HG03066 (cell line): ENCODE data around the gene CDH13.

Experiments
- ATAC-seq: cut with Tn5 transposase; IDR thresholded peaks from one replicate; pipeline ENCODE4 v1.9.1; 2021; ENCODE audit warnings: low read depth; ENCODE audit not compliant: unreplicated experiment

The CDH13 gene

GRCh38 chr16:82732461-82732860 is 105.7 kb downstream of the CDH13 start:
- ATAC-seq, result no peak

DNA sequence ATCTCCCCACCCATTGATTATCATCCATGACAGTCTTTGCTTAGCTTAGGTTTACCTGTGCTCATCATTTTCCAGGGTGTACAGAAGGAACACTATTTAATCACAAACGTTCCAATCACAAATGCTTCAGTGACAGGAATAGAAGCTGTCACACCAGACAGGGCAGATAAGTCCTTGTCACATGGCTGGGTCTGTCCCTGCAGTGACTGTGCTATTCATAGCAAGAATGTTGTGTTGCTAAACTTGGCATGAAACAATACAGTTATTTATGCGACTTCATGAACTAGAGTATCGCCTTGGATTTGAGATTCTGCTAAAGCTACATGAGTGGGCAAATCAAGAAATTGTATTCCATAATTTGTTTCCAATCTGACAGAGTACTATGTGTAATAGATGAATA is 108.4 kb downstream of the CDH13 start:
- no peak for ATAC-seq

DNA sequence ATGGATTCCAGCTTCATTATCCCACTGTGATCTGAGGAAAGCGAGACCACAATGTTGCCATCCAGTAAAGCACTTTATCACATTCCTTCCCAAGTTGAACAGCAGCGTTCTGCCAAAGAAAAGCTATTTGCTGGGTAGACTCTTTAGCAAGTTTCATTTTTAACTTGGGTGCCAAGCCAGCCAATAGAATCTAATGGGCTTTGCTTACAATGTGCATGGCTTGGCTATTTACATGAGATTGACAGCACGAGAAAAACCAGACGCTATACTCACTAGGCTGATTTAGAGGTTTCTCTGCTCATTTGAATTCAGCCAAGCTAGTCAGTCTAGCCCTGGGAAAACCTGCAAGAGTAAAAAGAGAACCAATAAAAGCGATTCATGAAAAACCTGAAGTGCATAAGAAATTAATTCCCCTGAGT is 108.9 kb downstream of the CDH13 start:
- ATAC-seq, result no peak

- no peak for ATAC-seq
These were observed 109.5 kb downstream of the CDH13 start for GRCh38 chr16:82736224-82736623.

DNA sequence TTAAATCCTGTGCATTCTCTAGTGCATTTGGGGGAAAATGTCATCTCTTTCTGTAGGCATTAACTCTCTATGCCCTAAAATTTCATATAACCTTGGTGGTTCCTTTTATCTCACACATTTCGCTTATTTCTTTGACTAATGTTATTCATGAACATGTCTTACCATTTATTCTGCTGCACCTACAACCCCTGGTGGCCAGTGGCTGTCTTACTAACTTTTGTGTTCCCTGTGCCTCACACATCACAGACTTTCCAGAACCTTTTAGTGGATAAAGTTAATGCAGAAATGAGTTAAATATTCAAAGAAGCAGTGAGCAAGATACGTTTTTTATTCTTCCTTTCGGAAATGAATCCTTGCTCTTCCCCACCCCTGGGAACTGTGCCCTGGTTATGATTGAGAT is 111.9 kb downstream of the CDH13 start:
- ATAC-seq, result no peak

GRCh38 chr16:82741073-82741615 is 114.4 kb downstream of the CDH13 start:
- no peak for ATAC-seq

DNA sequence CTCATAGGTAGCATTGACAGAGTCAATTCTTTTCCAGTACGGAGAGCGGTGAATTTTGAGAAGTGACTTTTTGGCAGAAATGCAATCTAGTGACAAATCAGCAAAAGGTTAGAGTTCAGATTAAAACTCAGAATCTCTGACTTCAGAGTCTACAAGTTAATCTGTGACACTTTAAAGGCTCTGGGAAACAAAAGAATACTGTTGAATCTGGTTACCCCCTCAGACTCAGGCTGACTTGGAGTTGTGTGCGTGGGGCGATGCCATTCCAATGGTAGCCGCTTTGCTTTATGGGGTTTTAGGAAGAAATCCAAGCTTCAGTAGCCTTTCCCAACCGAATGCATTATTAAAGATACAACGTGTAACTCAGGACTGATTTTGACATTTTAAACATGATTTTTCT is 118.2 kb downstream of the CDH13 start:
- ATAC-seq, result no peak

DNA sequence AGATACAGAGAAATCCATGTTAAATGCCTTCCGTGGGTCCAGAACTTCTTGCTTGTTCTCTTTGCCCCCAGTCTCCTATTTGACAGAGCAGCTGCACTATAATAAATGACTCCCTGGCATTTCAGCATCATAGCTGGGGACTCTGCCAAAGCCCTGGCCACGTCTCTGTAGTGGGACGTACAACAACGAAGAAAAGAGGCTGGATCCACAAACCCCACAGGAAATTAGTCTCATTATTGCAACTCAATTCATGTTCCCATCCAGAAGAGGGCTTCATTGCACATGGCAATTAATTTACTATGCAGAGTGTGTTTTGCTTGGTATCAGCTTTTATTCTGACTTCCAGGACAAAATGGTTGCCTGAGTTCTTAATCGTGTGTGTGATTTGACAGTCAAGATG is 121.3 kb downstream of the CDH13 start:
- no peak for ATAC-seq

DNA sequence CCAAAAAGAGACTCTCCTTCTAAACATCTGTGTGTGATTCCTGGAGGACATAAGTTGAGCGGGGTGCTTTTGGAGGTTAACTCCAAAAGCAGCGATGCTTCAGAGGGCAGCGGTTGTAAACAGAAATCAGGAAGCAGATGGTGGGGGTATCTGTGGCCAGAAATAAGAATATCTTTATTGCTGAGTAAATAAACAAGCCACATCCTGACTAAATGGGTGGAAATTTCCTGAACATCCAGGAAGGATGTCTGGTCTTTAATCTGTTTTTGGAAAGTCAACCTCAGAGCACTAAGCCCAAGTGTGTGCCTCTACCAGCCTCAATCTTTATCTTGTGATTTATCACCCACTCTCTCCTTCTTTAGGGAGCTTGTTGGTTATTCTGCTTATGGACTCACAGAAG is 123.3 kb downstream of the CDH13 start:
- no peak for ATAC-seq

- no peak for ATAC-seq
These were observed 124.3 kb downstream of the CDH13 start for GRCh38 chr16:82751020-82751419.

DNA sequence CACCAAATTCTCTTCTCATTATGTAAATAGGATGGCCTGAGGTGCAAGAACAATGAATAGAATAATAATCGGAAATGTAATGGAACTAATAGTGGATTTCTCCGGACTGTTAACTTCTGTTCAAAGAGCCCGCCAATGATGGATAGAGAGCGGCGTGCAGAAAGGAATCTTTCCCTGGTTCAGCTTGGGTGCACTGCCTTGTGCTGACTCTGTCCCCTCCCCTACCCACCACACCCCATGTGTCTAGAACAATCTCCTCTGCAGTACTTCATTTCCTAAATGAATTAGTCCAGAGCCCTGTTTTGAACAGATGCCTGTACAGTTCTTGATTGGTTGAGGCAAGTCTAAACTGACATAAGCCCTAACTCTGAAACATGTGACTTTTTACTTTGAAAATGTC is 125.4 kb downstream of the CDH13 start:
- no peak for ATAC-seq

GRCh38 chr16:82753821-82754220 is 127.1 kb downstream of the CDH13 start:
- ATAC-seq, result no peak

DNA sequence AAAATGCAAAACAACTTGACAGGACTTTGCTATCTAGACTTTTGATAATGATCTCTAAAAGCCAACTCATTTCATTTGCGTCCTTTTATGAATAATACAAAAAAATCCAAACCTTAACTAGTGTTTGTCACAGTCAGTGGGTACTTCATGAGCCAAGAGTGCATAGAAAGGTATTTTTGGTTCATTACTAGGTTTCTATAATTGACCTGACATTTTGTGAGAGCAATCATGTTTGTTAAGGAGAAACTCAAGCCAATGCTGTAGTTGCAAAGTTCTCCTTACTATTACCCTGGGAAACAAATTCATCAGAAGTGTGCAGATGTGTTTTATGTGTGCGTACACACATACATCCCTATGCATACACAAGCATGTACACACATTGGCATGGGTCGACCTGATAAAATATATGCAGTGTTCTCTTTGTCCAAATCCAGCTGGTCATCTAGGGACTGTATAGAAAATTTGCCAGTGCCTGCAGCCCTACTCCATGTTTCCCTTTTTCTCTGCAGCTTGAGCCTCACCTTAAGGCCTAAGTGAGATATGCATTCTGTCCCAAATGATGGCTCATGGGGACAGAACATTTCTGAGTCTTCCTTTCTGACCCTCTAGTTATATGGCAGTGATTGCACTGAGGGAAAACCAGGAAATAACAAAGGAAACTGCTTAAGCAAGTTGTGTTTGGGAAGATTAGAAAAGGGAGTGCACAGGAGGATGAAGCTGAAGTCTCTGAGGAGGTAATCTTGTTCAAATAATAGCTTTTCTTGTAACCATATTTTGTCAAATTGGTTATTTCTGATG is 128.1 kb downstream of the CDH13 start:
- no peak for ATAC-seq

- no peak for ATAC-seq
These were observed 129.0 kb downstream of the CDH13 start for GRCh38 chr16:82755570-82756282.

DNA sequence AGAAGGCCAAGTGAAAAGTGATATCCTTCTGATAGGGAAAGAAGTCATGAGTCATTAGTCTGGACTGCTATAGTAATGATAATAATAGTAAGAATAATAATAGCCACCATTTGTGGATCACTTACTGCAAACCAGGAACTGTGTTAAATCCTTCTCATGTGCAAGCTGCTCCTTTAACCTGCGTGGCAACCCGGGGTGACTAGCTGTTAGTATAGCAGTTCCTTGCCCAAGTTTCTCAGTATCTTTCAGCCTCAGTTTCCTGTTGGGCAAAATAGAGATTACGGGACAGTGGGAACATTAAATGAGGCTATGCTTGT is 129.5 kb downstream of the CDH13 start:
- ATAC-seq, result no peak

GRCh38 chr16:82758406-82758805 is 131.6 kb downstream of the CDH13 start:
- ATAC-seq, result no peak

DNA sequence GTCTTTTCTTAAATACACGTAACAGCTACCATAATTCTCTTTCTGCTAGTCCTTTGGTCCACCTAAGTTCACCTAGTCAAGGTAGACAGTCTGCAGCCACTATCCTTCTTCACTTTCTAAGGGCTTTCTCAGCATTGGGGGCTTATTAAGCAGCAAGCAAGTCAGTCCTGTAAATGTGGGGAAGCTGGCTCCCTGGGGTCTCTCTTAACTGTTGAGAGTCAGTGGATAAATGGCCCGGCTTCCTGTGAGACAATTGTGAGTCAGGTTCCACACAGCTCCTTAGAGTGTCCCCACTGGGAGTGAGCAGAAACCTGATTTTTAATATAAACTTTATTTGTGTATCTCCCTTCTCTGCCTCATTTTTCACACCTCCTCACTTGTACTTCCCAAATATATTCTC is 132.1 kb downstream of the CDH13 start:
- no peak for ATAC-seq

DNA sequence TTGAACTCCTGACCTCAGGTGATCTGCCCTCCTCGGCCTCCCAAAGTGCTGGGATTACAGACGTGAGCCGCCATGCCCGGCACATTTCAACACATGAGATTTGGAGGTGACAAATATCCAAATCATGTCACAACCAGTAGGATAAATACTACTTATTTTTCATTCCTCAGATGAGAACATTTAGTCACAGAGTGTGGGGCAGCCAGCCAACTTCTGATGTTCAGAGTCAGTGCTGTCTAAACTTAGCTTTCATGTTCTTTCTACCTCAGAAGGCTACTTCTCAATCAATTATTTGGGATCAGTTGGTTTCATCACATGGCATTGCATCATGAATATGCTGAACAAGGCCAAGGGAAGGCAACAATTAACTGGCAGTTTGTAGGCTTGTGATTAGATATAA is 134.5 kb downstream of the CDH13 start:
- ATAC-seq, result no peak

DNA sequence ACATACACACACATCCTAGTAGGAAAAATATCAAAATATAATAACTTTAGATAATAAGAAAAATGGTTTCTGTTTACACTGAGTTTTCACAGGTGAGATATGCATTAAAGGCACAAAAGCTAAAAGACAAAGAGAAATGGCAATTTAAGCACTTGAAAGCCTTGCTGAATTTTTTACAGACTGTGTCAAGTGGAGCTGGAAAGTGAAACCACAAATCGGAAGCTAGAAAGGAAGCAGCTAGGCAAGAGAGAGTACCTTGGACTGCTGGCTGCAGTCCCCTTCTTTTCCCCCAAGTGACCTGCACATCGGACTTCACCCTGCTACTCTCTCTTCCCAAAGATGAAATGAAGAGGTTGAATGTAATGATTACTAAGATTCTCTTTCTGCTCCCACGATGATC is 135.1 kb downstream of the CDH13 start:
- no peak for ATAC-seq

DNA sequence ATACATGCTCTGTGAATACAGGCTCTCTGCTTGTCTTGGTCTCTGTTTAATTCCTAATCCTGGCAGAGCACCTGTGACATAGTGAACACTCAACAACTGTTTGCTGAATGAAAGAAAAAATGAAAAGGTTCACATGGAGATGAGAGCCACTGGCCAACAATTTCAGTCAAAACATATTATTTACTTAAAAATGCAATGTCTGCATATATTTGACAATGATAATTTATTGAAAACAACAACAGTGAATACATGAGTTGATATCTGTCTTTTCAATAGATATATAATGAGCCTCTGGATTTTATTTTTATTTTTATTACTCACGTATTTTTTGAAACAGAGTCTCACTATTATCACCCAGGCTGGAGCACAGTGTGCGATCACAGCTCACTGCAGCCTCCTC is 136.6 kb downstream of the CDH13 start:
- ATAC-seq, result no peak

DNA sequence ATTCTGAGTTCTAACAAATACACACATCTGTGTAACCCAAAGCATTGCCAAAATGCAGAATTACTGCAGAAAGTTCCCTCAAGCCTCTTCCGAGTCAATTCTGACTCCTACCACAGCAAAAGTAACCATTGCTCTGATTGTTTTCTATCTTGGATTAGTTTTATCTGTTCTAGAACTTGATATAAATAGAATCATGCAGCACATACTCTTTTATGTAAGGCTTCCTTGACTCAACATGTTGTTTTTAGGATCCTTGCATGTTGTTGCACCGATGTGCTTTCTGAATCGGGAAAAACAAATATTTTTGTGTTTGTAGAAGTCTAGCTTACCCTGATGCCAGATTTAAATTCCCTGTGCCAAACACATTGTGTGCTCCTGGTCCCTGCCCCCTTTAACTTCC is 140.4 kb downstream of the CDH13 start:
- no peak for ATAC-seq

GRCh38 chr16:82767808-82768207 is 141.0 kb downstream of the CDH13 start:
- ATAC-seq, result no peak
